ENCODE results near the gene GGT5. TPM values are rescaled to one million over a fixed set of nuclear protein-coding genes. Genes with fewer than 3 reads are reported as not detected.
"Not testable (repeated sequence)": the region's sequence is repeated elsewhere in the genome, so short reads cannot be mapped to it uniquely, and the experiment has no call there.

GGT5 gene
- total RNA-seq, 1 donor: 4.4 TPM

DNA sequence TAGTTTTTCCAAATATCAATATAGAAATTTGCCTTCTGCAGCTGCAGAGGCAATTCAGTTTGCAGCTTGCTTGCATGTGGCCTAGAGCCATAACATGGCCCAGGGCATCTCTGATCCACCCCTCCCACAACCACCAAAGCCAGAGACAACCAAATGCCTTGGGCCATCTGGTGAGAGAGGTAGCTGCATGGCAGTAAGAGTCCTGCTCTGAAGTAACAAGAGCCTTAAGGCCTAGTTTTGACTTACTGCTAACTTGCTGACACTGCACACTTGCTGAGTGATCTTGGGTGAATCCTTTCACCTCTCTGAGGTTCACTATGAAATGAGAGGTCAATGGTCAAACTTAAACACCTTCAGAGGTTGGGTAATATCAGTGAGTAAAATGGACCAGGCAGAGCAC lies 20.9 kb upstream of the GGT5 start:
- no peak for DNase-seq (ENCODE audit: low read depth)
- TF ChIP-seq, protein P1, sequence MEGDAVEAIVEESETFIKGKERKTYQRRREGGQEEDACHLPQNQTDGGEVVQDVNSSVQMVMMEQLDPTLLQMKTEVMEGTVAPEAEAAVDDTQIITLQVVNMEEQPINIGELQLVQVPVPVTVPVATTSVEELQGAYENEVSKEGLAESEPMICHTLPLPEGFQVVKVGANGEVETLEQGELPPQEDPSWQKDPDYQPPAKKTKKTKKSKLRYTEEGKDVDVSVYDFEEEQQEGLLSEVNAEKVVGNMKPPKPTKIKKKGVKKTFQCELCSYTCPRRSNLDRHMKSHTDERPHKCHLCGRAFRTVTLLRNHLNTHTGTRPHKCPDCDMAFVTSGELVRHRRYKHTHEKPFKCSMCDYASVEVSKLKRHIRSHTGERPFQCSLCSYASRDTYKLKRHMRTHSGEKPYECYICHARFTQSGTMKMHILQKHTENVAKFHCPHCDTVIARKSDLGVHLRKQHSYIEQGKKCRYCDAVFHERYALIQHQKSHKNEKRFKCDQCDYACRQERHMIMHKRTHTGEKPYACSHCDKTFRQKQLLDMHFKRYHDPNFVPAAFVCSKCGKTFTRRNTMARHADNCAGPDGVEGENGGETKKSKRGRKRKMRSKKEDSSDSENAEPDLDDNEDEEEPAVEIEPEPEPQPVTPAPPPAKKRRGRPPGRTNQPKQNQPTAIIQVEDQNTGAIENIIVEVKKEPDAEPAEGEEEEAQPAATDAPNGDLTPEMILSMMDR (IDR thresholded peaks at IDR 0.05; ENCODE audit: insufficient read depth, low read length): no peak
- H3K4me3 ChIP-seq (ENCODE audit: low read depth, low read length): no peak overlapping the region

DNA sequence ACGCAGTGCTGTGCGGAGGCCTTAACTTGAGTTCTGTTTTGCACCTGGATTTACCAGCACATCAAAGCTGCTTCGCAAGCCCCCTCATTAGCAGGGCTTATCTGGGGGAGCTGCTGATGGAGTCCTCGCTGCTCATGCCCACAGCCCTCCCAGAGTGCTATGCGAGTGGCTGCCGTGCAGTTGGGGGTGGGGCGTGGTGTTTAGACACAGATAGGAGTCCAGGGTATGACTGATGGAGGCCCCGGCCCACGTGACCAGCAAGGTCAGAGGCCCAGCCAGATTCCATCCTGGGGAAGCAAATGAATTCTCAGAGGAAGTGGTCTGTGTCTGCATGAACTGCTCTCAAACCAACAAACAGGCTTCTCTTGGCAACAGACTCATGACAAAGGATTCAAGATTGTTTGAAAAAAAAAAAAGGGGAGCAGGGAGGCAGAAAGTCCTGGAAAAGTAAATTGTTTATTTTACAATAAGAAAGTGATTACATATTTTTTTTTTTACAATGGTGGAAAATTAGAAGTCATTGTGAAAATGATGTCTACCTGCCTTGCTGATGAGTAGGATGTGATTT lies 19.5 kb upstream of the GGT5 start:
- peak; percentile 34 for DNase-seq (ENCODE audit: low read depth)

DNA sequence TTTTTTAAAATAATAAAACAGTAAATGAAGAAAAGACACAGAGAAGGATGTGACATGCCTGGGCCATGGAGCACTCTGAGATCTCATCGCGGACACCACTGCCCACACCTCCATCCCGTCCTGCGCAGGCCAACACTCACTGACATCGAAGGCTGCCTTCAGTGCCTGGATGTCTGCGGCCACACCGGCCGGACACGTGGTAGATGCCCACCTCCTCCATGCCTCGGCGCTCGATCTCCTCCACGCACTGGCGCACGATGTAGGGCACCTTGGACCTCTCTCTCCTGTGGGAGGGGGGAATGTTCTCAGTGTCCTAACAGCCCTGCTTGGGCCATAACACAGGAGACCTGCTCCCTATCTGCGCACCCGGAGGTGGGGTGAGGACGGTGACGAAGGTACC lies 18.6 kb upstream of the GGT5 start:
- H3K4me3 ChIP-seq (ENCODE audit: low read depth, low read length); DNase-seq (ENCODE audit: low read depth): not testable (repeated sequence)

More for the DNA sequence above, 19.5 kb upstream of the GGT5 start:
- H3K4me3 ChIP-seq (ENCODE audit: low read depth, low read length): not testable (repeated sequence)

DNA sequence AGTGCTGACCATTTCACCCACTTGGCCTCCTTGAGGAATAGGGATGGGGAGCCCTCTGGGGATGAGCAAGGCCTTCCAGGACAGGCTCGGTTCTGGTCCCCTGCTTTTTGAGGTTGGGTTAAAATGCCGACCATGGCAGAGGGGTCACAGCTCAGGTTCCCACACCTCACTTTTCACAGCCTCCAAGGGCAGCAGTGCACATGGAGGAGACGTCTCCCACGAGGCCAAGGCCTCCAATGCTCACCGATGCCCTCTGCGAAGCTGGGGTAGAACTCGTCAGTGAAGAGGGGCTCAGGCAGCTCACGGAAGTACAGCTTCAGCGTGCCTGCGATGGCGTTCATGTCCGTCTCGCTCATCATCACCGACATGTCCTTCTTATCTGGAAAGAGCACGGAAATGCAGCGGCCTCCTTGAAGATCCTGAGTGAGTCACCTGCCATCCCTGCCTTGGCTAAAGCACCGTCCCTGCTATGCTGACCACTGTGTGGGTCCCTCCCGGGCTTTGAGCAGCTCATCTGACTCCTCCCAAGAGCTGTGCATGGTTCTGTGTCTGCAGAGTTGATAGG lies 17.4 kb upstream of the GGT5 start:
- DNase-seq (ENCODE audit: low read depth): not testable (repeated sequence)

DNA sequence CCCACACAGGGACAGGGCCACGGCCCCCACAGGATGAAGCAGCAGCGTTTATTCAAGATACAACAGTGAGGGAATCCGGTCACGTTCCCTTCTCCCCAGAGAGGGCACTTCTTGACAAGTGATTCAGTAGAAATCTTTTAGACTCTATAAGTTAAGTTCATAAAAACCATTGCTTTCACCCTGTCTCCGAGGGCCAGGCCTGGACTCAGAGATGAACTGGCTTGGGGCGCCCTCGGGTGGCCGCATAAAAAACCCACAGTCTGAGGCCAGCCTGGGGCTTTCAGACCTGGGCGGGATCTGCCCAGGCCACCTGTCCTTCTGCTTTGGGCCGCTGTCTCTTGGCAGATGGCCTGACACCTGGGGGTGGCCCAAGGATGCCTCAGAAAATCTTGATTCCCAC lies 14.6 kb upstream of the GGT5 start:
- TF ChIP-seq, protein P1 (IDR thresholded peaks at IDR 0.05; ENCODE audit: insufficient read depth, low read length): peak; percentile 48
- peak; percentile 86 for DNase-seq (ENCODE audit: low read depth)
- H3K4me3 ChIP-seq (ENCODE audit: low read depth, low read length): not testable (repeated sequence)

More for the DNA sequence above, 17.4 kb upstream of the GGT5 start:
- not testable (repeated sequence) for H3K4me3 ChIP-seq (ENCODE audit: low read depth, low read length)

DNA sequence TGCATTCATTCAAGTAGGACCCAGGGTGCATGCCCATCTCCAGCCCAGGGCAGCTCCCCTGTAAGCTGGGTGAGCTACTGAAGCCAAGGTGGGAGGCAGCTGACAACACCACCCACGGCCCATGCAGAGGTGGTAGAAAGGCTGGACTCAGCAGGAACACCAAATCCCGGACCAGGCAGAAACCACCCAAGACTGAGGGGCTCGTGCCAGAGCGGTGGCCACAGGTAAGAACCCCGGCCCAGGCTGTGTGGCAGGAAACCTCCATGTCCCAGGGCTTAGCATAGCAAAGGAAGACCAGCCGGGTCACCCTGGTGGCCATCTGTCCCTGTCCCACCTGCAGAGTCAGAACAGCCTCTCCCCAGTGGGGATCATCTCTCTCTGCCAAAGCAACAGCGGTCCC lies 11.9 kb upstream of the GGT5 start:
- H3K4me3 ChIP-seq (ENCODE audit: low read depth, low read length); DNase-seq (ENCODE audit: low read depth): not testable (repeated sequence)

DNA sequence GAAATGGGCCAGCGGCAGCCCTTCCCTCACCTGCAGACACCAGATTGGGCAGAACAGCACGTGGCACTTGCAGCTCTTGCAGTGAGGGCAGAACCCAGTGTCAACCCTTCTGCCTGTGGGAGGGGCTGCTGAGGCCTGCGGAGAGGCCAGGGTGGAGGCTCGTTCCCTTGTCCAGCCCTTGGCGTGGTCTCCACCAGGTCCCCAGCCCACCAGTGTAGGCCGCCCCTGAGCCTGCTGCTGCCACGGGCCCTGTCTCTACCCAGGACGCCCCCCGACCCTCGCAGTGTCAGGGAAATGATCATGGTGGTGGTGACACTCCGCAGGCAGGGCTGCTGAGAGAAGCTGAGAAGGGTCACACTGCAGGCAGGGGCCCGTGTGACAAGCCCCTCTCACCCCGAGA lies 11.3 kb upstream of the GGT5 start:
- not testable (repeated sequence) for H3K4me3 ChIP-seq (ENCODE audit: low read depth, low read length); DNase-seq (ENCODE audit: low read depth)

DNA sequence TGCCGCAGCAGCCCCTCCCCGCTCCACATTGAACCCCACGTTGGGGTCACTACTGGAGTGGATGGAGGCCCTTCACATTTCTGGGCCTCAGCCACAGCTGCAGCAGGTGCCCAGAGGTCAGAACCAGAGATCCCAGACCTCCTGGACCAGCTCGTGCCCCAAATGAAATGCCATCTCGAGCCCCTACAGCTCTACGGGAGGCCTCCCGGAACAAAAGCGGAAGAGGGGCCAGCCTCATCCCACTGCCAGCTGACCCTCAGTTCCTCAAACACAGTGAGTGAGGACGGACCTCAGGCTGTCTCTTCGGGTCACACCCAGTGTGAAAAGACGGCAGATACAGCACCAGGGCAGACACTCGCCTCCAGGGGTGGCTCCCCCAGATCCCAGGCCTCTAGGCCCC lies 8.2 kb upstream of the GGT5 start:
- DNase-seq (ENCODE audit: low read depth); H3K4me3 ChIP-seq (ENCODE audit: low read depth, low read length): not testable (repeated sequence)

DNA sequence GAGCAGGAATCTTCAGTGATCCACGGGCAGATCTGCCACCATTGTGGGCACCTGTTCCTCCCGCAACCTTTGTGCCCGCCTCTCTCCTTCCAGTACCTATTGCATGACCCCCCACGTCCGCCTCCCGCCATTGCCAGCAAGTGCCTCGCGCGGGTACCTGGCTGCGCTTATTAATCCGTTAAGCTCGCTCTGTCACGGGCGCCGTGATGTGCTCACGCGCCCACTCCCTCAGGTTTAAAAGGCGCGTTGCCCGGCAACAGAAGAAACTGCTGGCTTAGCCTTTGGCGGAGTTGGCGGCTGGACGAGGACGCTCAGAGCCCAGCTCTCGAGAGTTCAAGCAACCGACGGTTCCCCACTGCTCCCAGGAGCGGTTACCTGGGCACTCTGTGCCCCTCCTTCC lies 6.4 kb upstream of the GGT5 start:
- not testable (repeated sequence) for H3K4me3 ChIP-seq (ENCODE audit: low read depth, low read length); DNase-seq (ENCODE audit: low read depth)

DNA sequence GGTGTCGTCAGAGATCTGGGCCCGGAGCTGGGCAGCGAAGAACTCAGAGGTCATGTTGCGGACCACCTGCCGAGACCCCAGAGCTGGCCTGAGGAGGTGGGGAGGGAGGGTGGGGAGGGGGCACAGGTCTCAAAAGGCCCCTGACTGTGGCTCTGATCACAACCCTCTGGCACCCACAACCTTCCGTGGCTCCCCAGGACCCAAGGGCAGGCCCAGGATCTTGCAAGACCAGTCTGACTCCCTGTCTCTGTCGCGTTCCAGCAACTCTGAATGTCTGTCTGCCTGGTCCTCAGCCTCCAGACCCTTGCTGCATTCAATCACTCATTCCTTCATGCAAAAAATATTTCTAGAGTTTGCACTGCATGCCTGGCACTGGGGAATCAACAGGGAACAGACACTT lies 4.5 kb upstream of the GGT5 start:
- DNase-seq (ENCODE audit: low read depth); H3K4me3 ChIP-seq (ENCODE audit: low read depth, low read length): not testable (repeated sequence)

DNA sequence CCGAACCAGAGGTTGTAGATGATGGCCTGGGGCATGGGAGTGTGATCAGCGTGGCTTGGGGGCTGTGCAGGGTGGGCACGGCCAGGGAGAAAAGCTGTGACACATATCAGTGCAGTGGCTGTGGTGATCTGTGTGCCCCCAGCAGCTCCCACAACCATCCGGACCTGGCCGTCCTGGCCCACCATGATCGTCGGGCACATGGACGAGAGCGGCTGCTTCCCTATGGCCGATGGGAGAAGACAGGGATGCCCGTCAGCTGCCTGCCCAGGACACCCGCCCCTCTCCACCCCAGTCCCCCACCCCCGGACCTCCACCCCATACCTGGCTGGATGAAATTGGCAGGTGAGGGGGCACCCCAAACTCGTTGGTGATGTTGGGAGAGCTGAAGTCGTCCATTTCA lies 3.7 kb upstream of the GGT5 start:
- not testable (repeated sequence) for DNase-seq (ENCODE audit: low read depth); H3K4me3 ChIP-seq (ENCODE audit: low read depth, low read length)

DNA sequence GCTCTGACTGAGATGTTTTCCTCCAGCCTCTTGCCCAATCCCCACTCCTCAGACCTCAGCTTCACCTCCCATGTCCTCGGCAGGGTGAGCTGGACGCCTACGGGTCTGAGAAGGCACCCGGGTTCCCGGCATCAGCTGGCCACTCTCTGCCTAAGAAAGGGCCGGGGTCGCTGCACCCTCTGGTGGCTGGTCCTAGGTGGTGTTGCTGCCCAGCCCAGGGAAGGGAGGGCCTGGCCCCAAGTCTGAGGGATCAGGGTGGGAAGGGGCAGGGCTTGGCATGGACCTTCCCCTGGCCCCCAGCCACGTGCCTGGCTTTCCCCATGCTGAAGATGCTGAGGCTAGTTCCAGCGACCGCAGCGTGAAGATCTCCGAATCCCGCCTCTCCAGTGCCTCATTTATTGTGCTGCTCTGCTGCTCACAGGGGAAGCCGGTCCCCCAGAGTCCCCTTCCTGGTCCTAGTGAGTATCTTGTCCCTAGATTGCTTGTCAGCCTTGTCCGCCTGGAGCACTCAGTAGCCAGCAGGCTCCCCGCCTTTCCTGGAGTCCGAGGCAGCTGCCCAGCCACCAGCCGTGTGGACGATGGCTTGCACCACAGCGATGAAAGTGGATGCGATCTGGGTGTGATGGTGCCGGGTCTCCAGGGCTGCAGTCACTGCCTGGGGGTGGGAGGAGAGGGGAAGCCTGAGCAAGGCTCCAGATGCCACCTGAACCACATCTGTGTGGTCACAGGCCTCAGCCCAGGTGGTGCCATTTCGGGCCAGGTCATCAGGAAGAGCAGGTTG lies 2.9 kb upstream of the GGT5 start:
- H3K4me3 ChIP-seq (ENCODE audit: low read depth, low read length): peak overlapping the region; percentile 18
- TF ChIP-seq, protein P1 (IDR thresholded peaks at IDR 0.05; ENCODE audit: insufficient read depth, low read length): peak; percentile 95
- DNase-seq (ENCODE audit: low read depth): peak; percentile 99
